B cell (primary cell): ENCODE measurements around the gene DNAJB8. TPM values are rescaled to one million over a fixed set of nuclear protein-coding genes. Genes with fewer than 3 reads are reported as not detected.

Experiments
- ATAC-seq: fragments of 200-7000 bp; cut with Tn5 transposase; one replicate; pipeline ENCODE4 v1.10.0; 2021; ENCODE audit warnings: low read depth, mild to moderate bottlenecking, moderate number of reproducible peaks, moderate library complexity
- CTCF ChIA-PET: fragments of 350-600 bp; sonication (Branson Sonifier 250); formaldehyde crosslinking; loops from one replicate; lab custom pipeline; 2021; ENCODE audit warnings: antibody characterized with exemption, inconsistent platforms; lab: Charles Lee
- POLR2A ChIA-PET: fragments of 350-600 bp; sonication (Branson Sonifier 250); formaldehyde crosslinking; loops from one replicate; lab custom pipeline; 2021; ENCODE audit warnings: antibody characterized with exemption; lab: Charles Lee
- DNase-seq: peaks from one replicate; pipeline ENCODE4 v3.0.0; 2013
- H2AFZ ChIP-seq: 2 replicates; pipeline ENCODE4 v1.6.1; 2012; ENCODE audit warnings: mild to moderate bottlenecking, low read depth, low read length; ENCODE audit not compliant: insufficient read depth, poor library complexity, severe bottlenecking
- H3K27ac ChIP-seq, 2 donors: 1 replicate in 1 of 2; 2 replicates in 1 of 2; pipeline ENCODE4 v1.5.1; 2012 to 2013; ENCODE audit warnings: low read length in 2 of 2, mild to moderate bottlenecking in 2 of 2, moderate library complexity in 1 of 2
- H3K27me3 ChIP-seq, 4 experiments: fragments of 200-600 bp in 1 of 4; sonication (generic) in 1 of 4; replicated peaks in 1 of 4; 1 replicate in 2 of 4; 2 replicates in 2 of 4; pipeline versions ENCODE4 v1.6.1 to v1.7.0; 2013 to 2016; ENCODE audit warnings: low read length in 3 of 4, mild to moderate bottlenecking in 2 of 4, mixed read lengths in 1 of 4, moderate library complexity in 1 of 4; ENCODE audit not compliant: insufficient read depth in 4 of 4, control insufficient read depth in 3 of 4; ENCODE audit errors: control extremely low read depth in 1 of 4
- H3K36me3 ChIP-seq, 2 experiments: replicated peaks in 1 of 2; 1 replicate in 1 of 2; 2 replicates in 1 of 2; pipeline versions ENCODE4 v1.6.1 to v1.7.1; 2013; ENCODE audit warnings: low read length in 1 of 2; ENCODE audit not compliant: insufficient read depth in 2 of 2, control insufficient read depth in 1 of 2; ENCODE audit errors: control extremely low read depth in 1 of 2, extremely low read depth in 1 of 2
- H3K4me1 ChIP-seq, 2 donors: fragments of 200-600 bp in 1 of 2; sonication (generic) in 1 of 2; 1 replicate in 1 of 2; 2 replicates in 1 of 2; pipeline versions ENCODE4 v1.5.1 to v1.6.1; 2013 to 2017; ENCODE audit warnings: low read length in 2 of 2; ENCODE audit not compliant: control insufficient read depth in 2 of 2, insufficient read depth in 2 of 2
- H3K4me2 ChIP-seq: replicated peaks from 2 replicates; pipeline ENCODE3; 2012; ENCODE audit warnings: mild to moderate bottlenecking, low read depth, low read length; ENCODE audit not compliant: poor library complexity, severe bottlenecking
- H3K4me3 ChIP-seq, 5 experiments: fragments of 200-600 bp in 1 of 5; sonication (generic) in 1 of 5; 1 replicate in 3 of 5; 2 replicates in 2 of 5; pipeline versions ENCODE4 v1.5.1 to v1.7.0; 2011 to 2016; ENCODE audit warnings: low read length in 4 of 5, mild to moderate bottlenecking in 4 of 5, low read depth in 2 of 5, control low read depth in 1 of 5, moderate library complexity in 1 of 5; ENCODE audit not compliant: insufficient read depth in 1 of 5; ENCODE audit errors: control extremely low read depth in 1 of 5, extremely low read depth in 1 of 5
- H3K79me2 ChIP-seq: fragments of 200-600 bp; sonication (generic); one replicate; pipeline ENCODE4 v1.6.0; 2016; ENCODE audit warnings: low read length; ENCODE audit not compliant: control insufficient read depth, insufficient read depth
- H3K9ac ChIP-seq: fragments of 200-600 bp; sonication (generic); 2 replicates; pipeline ENCODE4 v1.6.1; 2017; ENCODE audit warnings: mild to moderate bottlenecking, low read length, moderate library complexity
- H3K9me3 ChIP-seq, 3 donors: one replicate each; pipeline versions ENCODE4 v1.6.1 to v1.7.1; 2013; ENCODE audit warnings: low read length in 2 of 3; ENCODE audit not compliant: control insufficient read depth in 2 of 3, insufficient read depth in 1 of 3; ENCODE audit errors: control extremely low read depth in 1 of 3
- H4K20me1 ChIP-seq: 2 replicates; pipeline ENCODE4 v1.6.0; 2012; ENCODE audit warnings: mild to moderate bottlenecking, low read length; ENCODE audit not compliant: insufficient read depth, control insufficient read depth, poor library complexity, severe bottlenecking
- H3K27ac Mint-ChIP-seq: one replicate; pipeline ENCODE4 v1.8.0; 2021; ENCODE audit warnings: mixed read lengths
- H3K27me3 Mint-ChIP-seq: one replicate; pipeline ENCODE4 v1.8.0; 2021; ENCODE audit warnings: mixed read lengths
- H3K4me1 Mint-ChIP-seq: one replicate; pipeline ENCODE4 v1.8.0; 2021; ENCODE audit warnings: mixed read lengths
- H3K4me3 Mint-ChIP-seq: one replicate; pipeline ENCODE4 v1.8.0; 2021; ENCODE audit warnings: mixed read lengths
- H3K9me3 Mint-ChIP-seq: one replicate; pipeline ENCODE4 v1.8.0; 2022; ENCODE audit warnings: mixed read lengths; ENCODE audit not compliant: insufficient read depth
- EZH2 ChIP-seq: IDR thresholded peaks from 2 replicates; pipeline ENCODE4 v1.6.1; 2012; ENCODE audit warnings: borderline replicate concordance, low read depth, mild to moderate bottlenecking, moderate library complexity, low read length; ENCODE audit not compliant: insufficient read depth, poor library complexity, severe bottlenecking
- WGBS: methylation state at CpG from one replicate; pipeline ENCODE4 v1.1.5; 2013; ENCODE audit warnings: missing lambda C conversion rate; ENCODE audit not compliant: insufficient coverage; 5-methylcytosine and 5-hydroxymethylcytosine counted together
- intact Hi-C: fragments of 100-400 bp; cut with micrococcal nuclease; formaldehyde crosslinking; loops from one replicate; pipeline ENCODE4 v1.10.0; 2022
- polyA plus RNA-seq: library from polyadenylated mRNA; depleted of rRNA; stranded (reverse); fragments of >200 nt; gene quantifications from 2 replicates; pipeline ENCODE4 v1.2.3, GENCODE V29; 2012
- total RNA-seq, 2 donors: library from RNA; stranded (reverse); fragments of 120-200 nt in 1 of 2; gene quantifications; 1 replicate in 1 of 2; 2 replicates in 1 of 2; pipeline versions ENCODE4 v1.2.3 to v1.2.4, GENCODE V29; 2013 to 2022
- TF ChIP-seq, protein P1 (sequence below): fragments of 200-600 bp; IDR thresholded peaks from one replicate; pipeline ENCODE4 v1.8.0; 2022; ENCODE audit warnings: antibody characterized with exemption, mild to moderate bottlenecking

Gene DNAJB8
- total and polyA plus RNA-seq, 2 donors (not counting 1 experiment from before 2014, with no cell fraction given): not detected

DNA sequence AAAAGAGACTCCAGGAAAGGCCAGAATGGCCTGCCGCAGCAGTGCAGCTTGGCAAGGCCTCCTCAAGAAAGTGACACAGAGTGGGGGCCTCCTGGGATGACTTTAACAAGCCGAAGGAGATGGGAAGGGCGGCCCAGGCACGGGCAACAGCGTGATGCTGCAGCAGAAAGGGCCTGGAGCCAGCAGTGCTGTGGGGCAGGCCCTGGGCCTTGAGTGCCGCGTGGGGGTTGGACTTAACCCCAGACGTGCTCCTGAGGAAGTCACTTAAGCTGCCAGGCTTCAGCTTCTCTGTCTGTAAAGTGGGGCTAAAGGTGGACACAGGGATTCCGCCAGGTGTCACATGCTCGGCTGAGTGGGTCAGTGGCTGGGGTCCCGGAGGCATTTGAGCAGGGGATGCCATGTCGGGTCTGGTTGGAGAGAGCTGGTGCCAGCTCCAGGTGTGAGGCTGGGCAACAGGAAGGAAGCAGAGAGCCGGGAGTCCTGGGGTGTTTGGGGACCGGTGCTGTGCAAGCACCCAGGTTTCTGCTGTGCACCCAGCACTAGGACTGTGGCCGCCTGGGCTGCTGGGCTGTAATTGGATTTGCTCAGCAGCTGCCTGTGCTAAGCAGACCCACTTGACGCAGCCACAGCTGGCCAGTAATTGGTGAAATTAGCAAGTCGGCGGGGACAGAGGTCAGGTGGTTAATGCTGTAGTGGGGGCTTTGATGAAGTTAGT lies 7.8 kb downstream of the DNAJB8 start:
- Mint-ChIP-seq H3K27ac (no peak overlapping the region), H3K4me3 (no peak overlapping the region), H3K9me3 (no peaks in the 10 kb centered on the region), H3K27me3 (peaks cover 25% of the 10 kb centered on the region), H3K4me1 (no peaks in the 10 kb centered on the region)
- no peak for TF ChIP-seq EZH2
- TF ChIP-seq, protein P1, sequence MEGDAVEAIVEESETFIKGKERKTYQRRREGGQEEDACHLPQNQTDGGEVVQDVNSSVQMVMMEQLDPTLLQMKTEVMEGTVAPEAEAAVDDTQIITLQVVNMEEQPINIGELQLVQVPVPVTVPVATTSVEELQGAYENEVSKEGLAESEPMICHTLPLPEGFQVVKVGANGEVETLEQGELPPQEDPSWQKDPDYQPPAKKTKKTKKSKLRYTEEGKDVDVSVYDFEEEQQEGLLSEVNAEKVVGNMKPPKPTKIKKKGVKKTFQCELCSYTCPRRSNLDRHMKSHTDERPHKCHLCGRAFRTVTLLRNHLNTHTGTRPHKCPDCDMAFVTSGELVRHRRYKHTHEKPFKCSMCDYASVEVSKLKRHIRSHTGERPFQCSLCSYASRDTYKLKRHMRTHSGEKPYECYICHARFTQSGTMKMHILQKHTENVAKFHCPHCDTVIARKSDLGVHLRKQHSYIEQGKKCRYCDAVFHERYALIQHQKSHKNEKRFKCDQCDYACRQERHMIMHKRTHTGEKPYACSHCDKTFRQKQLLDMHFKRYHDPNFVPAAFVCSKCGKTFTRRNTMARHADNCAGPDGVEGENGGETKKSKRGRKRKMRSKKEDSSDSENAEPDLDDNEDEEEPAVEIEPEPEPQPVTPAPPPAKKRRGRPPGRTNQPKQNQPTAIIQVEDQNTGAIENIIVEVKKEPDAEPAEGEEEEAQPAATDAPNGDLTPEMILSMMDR: no peak
- ATAC-seq (no peak), DNase-seq (no peak)
- Histone ChIP-seq H3K4me2 (no peak overlapping the region), H3K27ac (no peak overlapping the region), H3K9me3 (peaks cover 0 to 5% (median 0%) of the 10 kb centered on the region in 3 donors), H3K79me2 (no peaks in the 10 kb centered on the region), H2AFZ (no peak overlapping the region), H4K20me1 (no peaks in the 10 kb centered on the region), H3K4me3 (no peak overlapping the region), H3K4me1 (no peaks in the 10 kb centered on the region), H3K9ac (no peak overlapping the region), H3K36me3 (no peaks in the 10 kb centered on the region), H3K27me3 (peaks cover 0 to 3% (median 0%) of the 10 kb centered on the region in 4 experiments)
- CTCF ChIA-PET: no interaction called here
- 87% methylated on average over 18 of the region's 18 CpGs for WGBS
- POLR2A ChIA-PET: no interaction called here
- intact Hi-C loops: no loop called here

DNA sequence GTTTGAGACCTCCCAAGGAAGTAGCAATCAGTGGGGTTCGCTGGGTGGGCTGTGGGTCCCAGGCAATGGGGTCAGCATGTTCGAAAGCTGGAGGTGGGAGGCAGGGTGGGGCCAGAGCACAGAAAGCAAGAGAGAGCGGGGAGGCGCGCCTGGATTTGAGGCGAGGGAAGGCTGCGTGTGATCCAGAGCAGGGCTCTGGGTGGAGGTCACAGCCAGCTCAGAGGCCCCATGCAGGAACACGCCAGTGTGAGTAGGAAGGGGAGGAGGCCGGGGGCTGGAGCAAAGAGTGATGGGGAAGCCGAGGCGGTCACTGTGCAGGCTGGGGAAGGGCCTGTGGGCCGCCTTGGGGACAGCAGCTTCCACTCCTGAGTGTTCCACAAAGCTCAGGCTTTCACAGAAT lies 8.8 kb downstream of the DNAJB8 start:
- Histone ChIP-seq H3K4me2 (no peak overlapping the region), H3K4me3 (no peak overlapping the region), H4K20me1 (no peaks in the 10 kb centered on the region), H3K27ac (no peak overlapping the region), H2AFZ (no peak overlapping the region), H3K9me3 (peaks cover 0 to 5% (median 0%) of the 10 kb centered on the region in 3 donors), H3K4me1 (no peaks in the 10 kb centered on the region), H3K79me2 (no peaks in the 10 kb centered on the region), H3K36me3 (no peaks in the 10 kb centered on the region), H3K27me3 (peaks cover 0 to 3% (median 0%) of the 10 kb centered on the region in 4 experiments), H3K9ac (no peak overlapping the region)
- no peak for DNase-seq
- no peak for ATAC-seq
- H3K4me3 Mint-ChIP-seq: no peak overlapping the region
- 89% methylated on average over 12 of the region's 12 CpGs for WGBS
- H3K9me3 Mint-ChIP-seq: no peaks in the 10 kb centered on the region
- POLR2A ChIA-PET: no interaction called here
- intact Hi-C loops: no loop called here
- H3K27me3 Mint-ChIP-seq: peaks cover 28% of the 10 kb centered on the region
- CTCF ChIA-PET: no interaction called here
- H3K27ac Mint-ChIP-seq: no peak overlapping the region
- no peaks in the 10 kb centered on the region for H3K4me1 Mint-ChIP-seq
- no peak for TF ChIP-seq EZH2
- TF ChIP-seq, protein P1: no peak
